Skeletal muscle satellite cell (primary cell): ENCODE data around the gene CLASP1.
"Not testable (repeated sequence)": the region's sequence is repeated elsewhere in the genome, so short reads cannot be mapped to it uniquely, and the experiment has no call there.

Experiments
- H3K27me3 ChIP-seq: 2 replicates; pipeline ENCODE4 v1.7.0; 2013; ENCODE audit warnings: low read length; ENCODE audit not compliant: control insufficient read depth, insufficient read depth
- H3K36me3 ChIP-seq: 2 replicates; pipeline ENCODE4 v1.7.0; 2013; ENCODE audit warnings: mild to moderate bottlenecking, control low read depth, low read length; ENCODE audit not compliant: insufficient read depth
- H3K4me1 ChIP-seq: 2 replicates; pipeline ENCODE4 v1.7.0; 2013; ENCODE audit warnings: low read length; ENCODE audit not compliant: control insufficient read depth, insufficient read depth
- H3K4me2 ChIP-seq: 2 replicates; pipeline ENCODE4 v1.7.0; 2013; ENCODE audit warnings: mild to moderate bottlenecking, low read length
- H3K4me3 ChIP-seq: 2 replicates; pipeline ENCODE4 v1.7.0; 2013; ENCODE audit warnings: low read length
- H3K9ac ChIP-seq: 2 replicates; pipeline ENCODE4 v1.7.0; 2013; ENCODE audit warnings: mild to moderate bottlenecking, low read depth, low read length, moderate library complexity
- H3K9me3 ChIP-seq: replicated peaks from 2 replicates; pipeline ENCODE4 v1.7.0; 2013; ENCODE audit warnings: mild to moderate bottlenecking, control low read depth, low read length

Gene CLASP1

DNA sequence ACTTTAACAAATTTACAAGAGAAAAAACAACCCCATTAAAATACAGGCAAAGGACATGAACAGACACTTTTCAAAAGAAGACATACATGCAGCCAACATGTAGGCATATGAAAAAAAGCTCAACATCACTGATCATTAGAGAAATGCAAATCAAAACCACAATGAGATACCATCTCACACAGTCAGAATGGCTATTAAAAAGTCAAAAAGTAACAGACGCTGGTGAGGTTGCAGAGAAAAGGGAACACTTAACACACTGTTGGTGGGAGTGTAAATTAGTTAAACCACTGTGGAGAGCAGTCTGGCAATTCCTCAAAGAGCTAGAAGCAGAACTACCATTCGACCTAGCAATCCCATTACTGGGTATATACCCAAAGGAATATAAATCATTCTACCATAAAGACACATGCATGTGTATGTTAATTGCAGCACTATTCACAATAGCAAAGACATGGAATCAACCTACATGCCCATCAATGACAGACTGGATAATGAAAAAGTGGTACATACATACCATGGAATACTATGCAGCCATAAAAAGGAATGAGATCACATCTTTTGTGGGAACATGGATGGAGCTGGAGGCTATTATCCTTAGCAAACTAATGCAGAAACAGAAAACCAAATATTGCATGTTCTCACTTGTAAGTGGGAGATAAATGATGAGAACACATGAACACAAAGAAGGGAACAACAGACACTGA is 96.6 kb downstream of the CLASP1 start:
- H3K9ac ChIP-seq, H3K4me1 ChIP-seq, H3K4me3 ChIP-seq, H3K9me3 ChIP-seq, H3K36me3 ChIP-seq, H3K27me3 ChIP-seq, H3K4me2 ChIP-seq: not testable (repeated sequence)

- H3K9ac ChIP-seq: no peak overlapping the region
- H3K27me3 ChIP-seq: no peaks in the 10 kb centered on the region
- no peaks in the 10 kb centered on the region for H3K36me3 ChIP-seq
- no peak overlapping the region for H3K4me3 ChIP-seq
- no peak overlapping the region for H3K4me2 ChIP-seq
- no peaks in the 10 kb centered on the region for H3K4me1 ChIP-seq
- no peaks in the 10 kb centered on the region for H3K9me3 ChIP-seq
Measured at GRCh38 chr2:121550669-121551068, 98.6 kb downstream of the CLASP1 start.

GRCh38 chr2:121547646-121548045 is 101.6 kb downstream of the CLASP1 start:
- Histone ChIP-seq H3K9me3 (no peaks in the 10 kb centered on the region), H3K9ac (no peak overlapping the region), H3K4me2 (no peak overlapping the region), H3K27me3 (no peaks in the 10 kb centered on the region), H3K4me3 (no peak overlapping the region), H3K36me3 (no peaks in the 10 kb centered on the region), H3K4me1 (peaks cover 18% of the 10 kb centered on the region)

DNA sequence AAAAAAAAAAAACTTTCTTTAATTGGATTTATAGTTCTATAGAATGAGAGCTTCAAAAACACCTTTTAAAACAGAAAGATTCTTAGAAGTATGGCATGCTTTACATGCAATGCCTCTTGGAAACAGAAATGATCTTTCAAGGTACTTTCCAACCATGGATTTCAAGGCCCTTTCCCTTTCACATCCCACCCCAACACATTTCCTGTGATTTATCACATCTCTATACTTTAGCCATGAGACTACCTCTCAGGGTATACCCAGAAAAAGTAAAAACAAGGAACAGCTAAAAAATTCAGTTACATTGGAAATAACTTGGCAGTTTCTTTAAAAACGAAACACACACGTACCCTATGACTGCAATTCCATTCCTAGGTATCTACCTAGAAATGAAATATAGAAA is 103.3 kb downstream of the CLASP1 start:
- Histone ChIP-seq H3K36me3 (no peaks in the 10 kb centered on the region), H3K9me3 (no peaks in the 10 kb centered on the region), H3K4me1 (peaks cover 35% of the 10 kb centered on the region), H3K4me3 (no peak overlapping the region), H3K9ac (no peak overlapping the region), H3K27me3 (no peaks in the 10 kb centered on the region), H3K4me2 (no peak overlapping the region)

- H3K9ac ChIP-seq: no peak overlapping the region
- no peaks in the 10 kb centered on the region for H3K36me3 ChIP-seq
- H3K4me2 ChIP-seq: no peak overlapping the region
- H3K4me3 ChIP-seq: no peak overlapping the region
- H3K4me1 ChIP-seq: peaks cover 40% of the 10 kb centered on the region
- H3K27me3 ChIP-seq: no peaks in the 10 kb centered on the region
- no peaks in the 10 kb centered on the region for H3K9me3 ChIP-seq
Measured at GRCh38 chr2:121545257-121545656, 104.0 kb downstream of the CLASP1 start.

DNA sequence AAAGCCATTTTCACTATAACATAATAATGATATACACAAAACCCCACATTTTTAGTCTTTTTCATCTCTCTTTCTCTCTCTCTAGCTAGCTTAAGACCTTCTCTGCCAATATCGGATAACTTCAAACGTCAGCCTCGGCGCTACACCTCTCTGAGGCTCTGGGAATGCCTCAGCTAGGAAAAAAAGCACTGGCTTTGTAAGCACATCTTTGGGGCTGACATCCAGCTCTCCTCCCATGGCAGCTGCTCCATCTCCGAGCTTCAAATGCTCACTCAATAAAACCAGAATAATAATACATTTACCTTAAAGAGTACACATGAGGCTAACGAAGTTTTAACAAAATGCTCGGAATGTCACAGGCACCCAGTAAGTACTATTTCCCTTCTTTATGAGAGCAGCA is 107.8 kb downstream of the CLASP1 start:
- Histone ChIP-seq H3K9ac (peak overlapping the region; percentile 32), H3K27me3 (no peaks in the 10 kb centered on the region), H3K4me2 (peak overlapping the region; percentile 57), H3K4me1 (peaks cover 54% of the 10 kb centered on the region), H3K4me3 (no peak overlapping the region), H3K9me3 (no peaks in the 10 kb centered on the region), H3K36me3 (no peaks in the 10 kb centered on the region)

- Histone ChIP-seq H3K36me3 (no peaks in the 10 kb centered on the region), H3K4me1 (peaks cover 50% of the 10 kb centered on the region), H3K4me3 (no peak overlapping the region), H3K9me3 (no peaks in the 10 kb centered on the region), H3K27me3 (no peaks in the 10 kb centered on the region), H3K4me2 (peak overlapping the region; percentile 33), H3K9ac (no peak overlapping the region)
Measured at GRCh38 chr2:121539750-121540469, 109.4 kb downstream of the CLASP1 start.

- Histone ChIP-seq H3K36me3 (no peaks in the 10 kb centered on the region), H3K9ac (no peak overlapping the region), H3K4me1 (peaks cover 35% of the 10 kb centered on the region), H3K4me2 (no peak overlapping the region), H3K4me3 (no peak overlapping the region), H3K9me3 (no peaks in the 10 kb centered on the region), H3K27me3 (no peaks in the 10 kb centered on the region)
Measured at GRCh38 chr2:121536850-121537557, 112.3 kb downstream of the CLASP1 start.

GRCh38 chr2:121536347-121536746 is 112.9 kb downstream of the CLASP1 start:
- no peaks in the 10 kb centered on the region for H3K9me3 ChIP-seq
- H3K4me3 ChIP-seq: no peak overlapping the region
- H3K9ac ChIP-seq: no peak overlapping the region
- H3K4me2 ChIP-seq: no peak overlapping the region
- H3K4me1 ChIP-seq: peaks cover 34% of the 10 kb centered on the region
- H3K36me3 ChIP-seq: no peaks in the 10 kb centered on the region
- H3K27me3 ChIP-seq: no peaks in the 10 kb centered on the region

- Histone ChIP-seq H3K36me3 (no peaks in the 10 kb centered on the region), H3K9me3 (no peaks in the 10 kb centered on the region), H3K27me3 (no peaks in the 10 kb centered on the region), H3K9ac (no peak overlapping the region), H3K4me3 (no peak overlapping the region), H3K4me2 (no peak overlapping the region), H3K4me1 (peaks cover 17% of the 10 kb centered on the region)
Measured at GRCh38 chr2:121534007-121534406, 115.3 kb downstream of the CLASP1 start.

DNA sequence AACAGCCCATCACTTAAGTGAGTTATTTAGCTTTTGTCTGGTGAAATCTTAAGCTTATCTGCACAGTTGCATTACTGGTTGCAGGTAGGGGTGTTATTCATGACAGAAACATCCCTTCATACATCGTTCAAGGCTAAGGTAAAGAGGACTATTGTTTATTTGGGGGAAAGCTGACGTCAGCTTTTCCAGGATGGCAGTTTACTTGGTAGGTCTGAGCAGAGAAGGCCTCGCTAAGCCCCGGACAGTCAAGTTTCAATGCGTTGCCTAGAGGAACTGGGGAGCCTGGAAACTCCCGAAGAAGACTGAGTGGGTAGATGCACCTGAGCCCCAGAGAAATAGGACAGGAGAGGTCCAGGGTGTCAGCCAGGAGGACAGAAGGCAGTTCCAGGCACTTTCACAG is 116.4 kb downstream of the CLASP1 start:
- Histone ChIP-seq H3K4me2 (no peak overlapping the region), H3K9ac (no peak overlapping the region), H3K4me3 (no peak overlapping the region), H3K27me3 (no peaks in the 10 kb centered on the region), H3K4me1 (peaks cover 25% of the 10 kb centered on the region), H3K9me3 (no peaks in the 10 kb centered on the region), H3K36me3 (no peaks in the 10 kb centered on the region)
